ENCODE measurements around the gene MYO1A. TPM values are rescaled to one million over a fixed set of nuclear protein-coding genes. Genes with fewer than 3 reads are reported as not detected.
A peak's percentile ranks its signal among the peaks of the same experiment; 100 is the strongest.
"Not testable (repeated sequence)": the region's sequence is repeated elsewhere in the genome, so short reads cannot be mapped to it uniquely, and the experiment has no call there.

Gene MYO1A
- polyA plus RNA-seq, 5 donors, result 0.08 to 0.22 (median 0.18) TPM

GRCh38 chr12:56995930-56996496, 53.9 kb downstream of the MYO1A start:
- DNase-seq, result no peak

- DNase-seq, result no peak
Measured at GRCh38 chr12:56995201-56995929, 54.6 kb downstream of the MYO1A start.

- no peak for DNase-seq
Measured at GRCh38 chr12:56994231-56994746, 55.6 kb downstream of the MYO1A start.

- DNase-seq, result no peak
Measured at GRCh38 chr12:56993346-56993745, 56.6 kb downstream of the MYO1A start.

- DNase-seq, result no peak
Measured at GRCh38 chr12:56991319-56992246, 58.3 kb downstream of the MYO1A start.

GRCh38 chr12:56990648-56991318, 59.1 kb downstream of the MYO1A start:
- no peak for DNase-seq

GRCh38 chr12:56989861-56990610, 59.9 kb downstream of the MYO1A start:
- no peak for DNase-seq

- DNase-seq, result no peak
Measured at GRCh38 chr12:56988207-56988739, 61.7 kb downstream of the MYO1A start.

- DNase-seq, result peak in 1 of 2 donors; percentile 67
Measured at GRCh38 chr12:56987551-56988053, 62.3 kb downstream of the MYO1A start.

- no peak for DNase-seq
Measured at GRCh38 chr12:56987011-56987410, 62.9 kb downstream of the MYO1A start.

GRCh38 chr12:56985714-56986113, 64.2 kb downstream of the MYO1A start:
- not testable (repeated sequence) for DNase-seq

- DNase-seq, result no peak
Measured at GRCh38 chr12:56983386-56983785, 66.5 kb downstream of the MYO1A start.

- DNase-seq, result not testable (repeated sequence)
Measured at GRCh38 chr12:56982578-56983236, 67.2 kb downstream of the MYO1A start.

GRCh38 chr12:56980941-56981530, 68.9 kb downstream of the MYO1A start:
- DNase-seq, result no peak

- no peak for DNase-seq
Measured at GRCh38 chr12:56980268-56980667, 69.7 kb downstream of the MYO1A start.

- no peak for DNase-seq
Measured at GRCh38 chr12:56979628-56980027, 70.3 kb downstream of the MYO1A start.
